Measurements from ENCODE around the gene FLOT2.
A peak's percentile ranks its signal among the peaks of the same experiment; 100 is the strongest.
"Not testable (repeated sequence)": the region's sequence is repeated elsewhere in the genome, so short reads cannot be mapped to it uniquely, and the experiment has no call there.

The FLOT2 gene

GRCh38 chr17:28871056-28871579, 26.4 kb downstream of the FLOT2 start:
- no peak for FAIRE-seq

GRCh38 chr17:28867276-28867675, 30.3 kb downstream of the FLOT2 start:
- FAIRE-seq = no peak

GRCh38 chr17:28865946-28866752, 31.4 kb downstream of the FLOT2 start:
- no peak for FAIRE-seq

- no peak for FAIRE-seq
Measured at GRCh38 chr17:28864991-28865849, 32.3 kb downstream of the FLOT2 start.

GRCh38 chr17:28863953-28864352, 33.6 kb downstream of the FLOT2 start:
- no peak for FAIRE-seq

- no peak for FAIRE-seq
Measured at GRCh38 chr17:28862561-28862960, 35.0 kb downstream of the FLOT2 start.

GRCh38 chr17:28861393-28862203, 35.9 kb downstream of the FLOT2 start:
- no peak for FAIRE-seq

GRCh38 chr17:28860363-28860808, 37.1 kb downstream of the FLOT2 start:
- FAIRE-seq = no peak

GRCh38 chr17:28858801-28859355, 38.7 kb downstream of the FLOT2 start:
- no peak for FAIRE-seq

GRCh38 chr17:28857905-28858800, 39.4 kb downstream of the FLOT2 start:
- no peak for FAIRE-seq

- no peak for FAIRE-seq
Measured at GRCh38 chr17:28856028-28856574, 41.4 kb downstream of the FLOT2 start.

GRCh38 chr17:28855336-28855679, 42.2 kb downstream of the FLOT2 start:
- FAIRE-seq = no peak

- FAIRE-seq = peak; percentile 13
Measured at GRCh38 chr17:28854457-28855335, 42.8 kb downstream of the FLOT2 start, which contains the start of gene ERAL1. ERAL1 (plus strand) TSS chr17:28855016; CDS start chr17:28855035, 19 bp downstream.

GRCh38 chr17:28853295-28853694, 44.2 kb downstream of the FLOT2 start:
- no peak for FAIRE-seq

- no peak for FAIRE-seq
Measured at GRCh38 chr17:28849281-28849680, 48.3 kb downstream of the FLOT2 start.

- FAIRE-seq = not testable (repeated sequence)
Measured at GRCh38 chr17:28848667-28849066, 48.9 kb downstream of the FLOT2 start.

GRCh38 chr17:28846699-28847098, 50.8 kb downstream of the FLOT2 start:
- not testable (repeated sequence) for FAIRE-seq

GRCh38 chr17:28846231-28846630, 51.3 kb downstream of the FLOT2 start:
- FAIRE-seq = no peak

GRCh38 chr17:28843816-28844148, 53.8 kb downstream of the FLOT2 start:
- FAIRE-seq = no peak
